ENCODE results near the gene C12orf60. TPM values are rescaled to one million over a fixed set of nuclear protein-coding genes. Genes with fewer than 3 reads are reported as not detected.

The C12orf60 gene
- total RNA-seq, 4 donors from 2014 or later = 0.77 to 16.5 (median 0.95) TPM

GRCh38 chr12:14810167-14810952 is 6.9 kb downstream of the C12orf60 start:
- intact Hi-C loops (cut with DNase I; ENCODE audit: low total_unique reads) = no loop called here
- DNase-seq = no peak
- Histone ChIP-seq H3K36me3 (no peaks in the 10 kb centered on the region), H3K4me1 (no peaks in the 10 kb centered on the region), H3K9me3 (no peaks in the 10 kb centered on the region), H3K4me3 (no peak overlapping the region), H3K27me3 (no peaks in the 10 kb centered on the region), H3K27ac (no peak overlapping the region)
- TF ChIP-seq CTCF (IDR thresholded peaks at IDR 0.05) = no peak
- no peak for TF ChIP-seq POLR2A (IDR thresholded peaks at IDR 0.05)

- Histone ChIP-seq H3K27ac (no peak overlapping the region), H3K4me1 (no peaks in the 10 kb centered on the region), H3K9me3 (no peaks in the 10 kb centered on the region), H3K27me3 (no peaks in the 10 kb centered on the region), H3K36me3 (no peaks in the 10 kb centered on the region), H3K4me3 (no peak overlapping the region)
- intact Hi-C loops (cut with DNase I; ENCODE audit: low total_unique reads) = no loop called here
- no peak for TF ChIP-seq POLR2A (IDR thresholded peaks at IDR 0.05)
- peak in 2 of 4 experiments; percentile 17 to 25 for TF ChIP-seq CTCF (IDR thresholded peaks at IDR 0.05)
- no peak for DNase-seq
Observed at GRCh38 chr12:14810953-14811483, 7.5 kb downstream of the C12orf60 start.

- intact Hi-C loops (cut with DNase I; ENCODE audit: low total_unique reads) = no loop called here
- no peaks in the 10 kb centered on the region for H3K9me3 ChIP-seq
- no peak for TF ChIP-seq CTCF (IDR thresholded peaks at IDR 0.05)
- no peak for TF ChIP-seq POLR2A (IDR thresholded peaks at IDR 0.05)
Observed at GRCh38 chr12:14811486-14811885, 8.0 kb downstream of the C12orf60 start.

GRCh38 chr12:14814014-14814413 is 10.5 kb downstream of the C12orf60 start, which contains the start of gene SMCO3:
Gene SMCO3, minus strand, starts transcription at chr12:14814182. Its CDS starts 7,502 bp downstream, at chr12:14806680.
- Histone ChIP-seq H3K4me3 (no peak within 1 kb of the TSS), H3K4me1 (no peaks in the 10 kb centered on the region), H3K9me3 (no peaks in the 10 kb centered on the region), H3K27ac (no peak within 1 kb of the TSS), H3K27me3 (no peaks in the 10 kb centered on the region), H3K36me3 (no peaks in the 10 kb centered on the region)
- DNase-seq = no peak
- TF ChIP-seq CTCF (IDR thresholded peaks at IDR 0.05) (no peak), POLR2A (IDR thresholded peaks at IDR 0.05) (no peak)
- intact Hi-C loops (cut with DNase I; ENCODE audit: low total_unique reads) = no loop called here

More at GRCh38 chr12:14811486-14811885, 8.0 kb downstream of the C12orf60 start:
- no peaks in the 10 kb centered on the region for H3K27me3 ChIP-seq
- no peaks in the 10 kb centered on the region for H3K4me1 ChIP-seq
- no peaks in the 10 kb centered on the region for H3K36me3 ChIP-seq
- H3K4me3 ChIP-seq = no peak overlapping the region
- no peak overlapping the region for H3K27ac ChIP-seq
- DNase-seq = no peak

GRCh38 chr12:14824012-14824634 is 20.7 kb downstream of the C12orf60 start:
- no peaks in the 10 kb centered on the region for H3K27me3 ChIP-seq
- intact Hi-C loops (cut with DNase I; ENCODE audit: low total_unique reads) = no loop called here
- no peaks in the 10 kb centered on the region for H3K9me3 ChIP-seq
- no peaks in the 10 kb centered on the region for H3K36me3 ChIP-seq
- TF ChIP-seq POLR2A (IDR thresholded peaks at IDR 0.05) (no peak), CTCF (IDR thresholded peaks at IDR 0.05) (no peak)
- H3K4me1 ChIP-seq = no peaks in the 10 kb centered on the region
- no peak for DNase-seq
- no peak overlapping the region for H3K4me3 ChIP-seq
- no peak overlapping the region for H3K27ac ChIP-seq
